GM12878 (cell line): ENCODE results near the gene GALR3. TPM values are rescaled to one million over a fixed set of nuclear protein-coding genes. Genes with fewer than 3 reads are reported as not detected.

Source experiments
- ATAC-seq: fragments of 200-7000 bp; cut with Tn5 transposase; 3 replicates; pipeline ENCODE4 v1.9.1; 2020; ENCODE audit warnings: mild to moderate bottlenecking, moderate library complexity
- BruUV-seq: library from RNA; stranded (reverse); fragments of 400-500 nt; replicated peaks from 2 replicates; lab custom pipeline; 2021; lab: Mats Ljungman, UMichigan
- CTCF ChIA-PET: fragments of 300-600 bp; sonication (Branson Sonifier 250); formaldehyde crosslinking; extraction: SDS; loops from one replicate; lab custom pipeline; 2021; ENCODE audit warnings: inconsistent platforms; lab: Yijun Ruan, JAX
- POLR2A ChIA-PET: fragments of 350-600 bp; formaldehyde crosslinking; extraction: SDS; loops from one replicate; lab custom pipeline; 2021; ENCODE audit warnings: inconsistent platforms; lab: Charles Lee
- RAD21 ChIA-PET: fragments of 300-600 bp; sonication (Branson Sonifier 250); formaldehyde crosslinking; loops from one replicate; lab custom pipeline; 2023; ENCODE audit warnings: antibody characterized with exemption; ENCODE audit not compliant: unreplicated experiment; lab: Charles Lee
- SMC1A ChIA-PET: fragments of 300-600 bp; sonication (Branson Sonifier 250); formaldehyde crosslinking; loops from one replicate; lab custom pipeline; 2023; ENCODE audit not compliant: unreplicated experiment, uncharacterized antibody; lab: Charles Lee
- DNase-seq: peaks from one replicate; pipeline ENCODE4 v3.0.0-alpha.2; 2011; ENCODE audit warnings: low read depth, low spot score
- FAIRE-seq: peaks from 3 replicates; lab custom pipeline; 2011; peaks lifted over from hg19 to GRCh38; lab: Jason Lieb, UNC
- H2AFZ ChIP-seq: 2 replicates; pipeline ENCODE4 v1.6.0; 2011; ENCODE audit warnings: low read depth, low read length, control low read depth; ENCODE audit not compliant: control insufficient read depth
- H3K27ac ChIP-seq: 2 replicates; pipeline ENCODE4 v1.5.1; 2011; ENCODE audit warnings: control low read depth; ENCODE audit not compliant: control insufficient read depth, insufficient read depth
- H3K27me3 ChIP-seq, 2 experiments: replicated peaks in 1 of 2; 2 replicates each; pipeline versions ENCODE4 v1.6.0 to v1.6.1; 2011; ENCODE audit warnings: low read length in 1 of 2; ENCODE audit not compliant: control insufficient read depth in 2 of 2, insufficient read depth in 2 of 2
- H3K36me3 ChIP-seq, 2 experiments: 2 replicates each; pipeline ENCODE4 v1.5.1; 2011; ENCODE audit warnings: low read length in 1 of 2; ENCODE audit not compliant: control insufficient read depth in 2 of 2, insufficient read depth in 2 of 2
- H3K4me1 ChIP-seq: 2 replicates; pipeline ENCODE4 v1.6.1; 2011; ENCODE audit warnings: mild to moderate bottlenecking, low read length, moderate library complexity, mixed read lengths; ENCODE audit not compliant: control insufficient read depth, insufficient read depth
- H3K4me2 ChIP-seq: 2 replicates; pipeline ENCODE4 v1.6.0; 2011; ENCODE audit warnings: control low read depth; ENCODE audit not compliant: control insufficient read depth, insufficient read depth
- H3K4me3 ChIP-seq: fragments of 200-600 bp; sonication (generic); 2 replicates; pipeline ENCODE4 v1.5.1; 2016
- H3K79me2 ChIP-seq: 2 replicates; pipeline ENCODE4 v1.6.0; 2011; ENCODE audit warnings: low read length; ENCODE audit not compliant: control insufficient read depth, insufficient read depth
- H3K9ac ChIP-seq: 2 replicates; pipeline ENCODE4 v1.8.0; 2011; ENCODE audit warnings: low read length, control low read depth, mixed read lengths; ENCODE audit not compliant: control insufficient read depth, insufficient read depth
- H3K9me3 ChIP-seq: replicated peaks from 3 replicates; pipeline ENCODE4 v1.5.1; 2011; ENCODE audit warnings: mild to moderate bottlenecking, low read length; ENCODE audit not compliant: control insufficient read depth, insufficient read depth
- H4K20me1 ChIP-seq: 2 replicates; pipeline ENCODE4 v1.6.0; 2011; ENCODE audit not compliant: control insufficient read depth, insufficient read depth
- BMI1 ChIP-seq: fragments of 450-650 bp; IDR thresholded peaks from 2 replicates; pipeline ENCODE4 v1.6.1; 2016; ENCODE audit warnings: mild to moderate bottlenecking, moderate library complexity, borderline replicate concordance
- CREM ChIP-seq: IDR thresholded peaks from 2 replicates; pipeline ENCODE4 v1.6.1; 2014; ENCODE audit warnings: antibody characterized with exemption, low read depth
- HDAC6 ChIP-seq: fragments of 200-600 bp; sonication (generic); IDR thresholded peaks from one replicate; pipeline ENCODE4 v1.8.0; 2017; ENCODE audit warnings: antibody characterized with exemption; ENCODE audit not compliant: unreplicated experiment
- JUNB ChIP-seq: IDR thresholded peaks from 2 replicates; pipeline ENCODE4 v1.6.1; 2016; ENCODE audit warnings: antibody characterized with exemption, mild to moderate bottlenecking
- PAX5 ChIP-seq: IDR thresholded peaks from 2 replicates; pipeline ENCODE4 v1.6.1; 2011; ENCODE audit warnings: low read depth, low read length, borderline replicate concordance
- RAD21 ChIP-seq: IDR thresholded peaks from 2 replicates; pipeline ENCODE4 v1.6.1; 2011; ENCODE audit warnings: mild to moderate bottlenecking, low read depth, low read length, moderate library complexity; ENCODE audit not compliant: insufficient read depth
- RB1 ChIP-seq: fragments of 450-650 bp; formaldehyde crosslinking; IDR thresholded peaks from 2 replicates; pipeline ENCODE4 v1.6.1; 2017; ENCODE audit warnings: mild to moderate bottlenecking, borderline replicate concordance
- RCOR1 ChIP-seq: conservative IDR thresholded peaks from 2 replicates; pipeline ENCODE4 v1.6.1; 2012; ENCODE audit warnings: low read depth, low read length, improper control_type of control experiment
- RELA ChIP-seq: fragments of 450-650 bp; IDR thresholded peaks from 2 replicates; pipeline ENCODE4 v1.8.0; 2014; ENCODE audit warnings: borderline replicate concordance; ENCODE audit not compliant: partially characterized antibody
- RUNX3 ChIP-seq: IDR thresholded peaks from 2 replicates; pipeline ENCODE4 v1.6.1; 2012; ENCODE audit warnings: low read length, inconsistent platforms
- SMAD1 ChIP-seq: fragments of 450-650 bp; IDR thresholded peaks from 2 replicates; pipeline ENCODE4 v1.6.1; 2018; ENCODE audit warnings: mild to moderate bottlenecking, low read depth; ENCODE audit not compliant: partially characterized antibody
- ZNF384 ChIP-seq: IDR thresholded peaks from 2 replicates; pipeline ENCODE4 v1.6.1; 2012; ENCODE audit warnings: low read depth, mild to moderate bottlenecking, low read length, improper control_type of control experiment, borderline replicate concordance
- WGBS: methylation state at CpG from one replicate; pipeline ENCODE4 v1.1.6; 2016; ENCODE audit warnings: low lambda C conversion rate; ENCODE audit not compliant: insufficient replicate concordance, insufficient coverage; ENCODE audit errors: missing lambda C conversion rate; 5-methylcytosine and 5-hydroxymethylcytosine counted together
- in situ Hi-C: fragments of 300-500 bp; cut with MboI; formaldehyde crosslinking; loops from 9 replicates; pipeline ENCODE4 v1.14.3; 2018; ENCODE audit warnings: mixed read lengths
- intact Hi-C: fragments of 100-400 bp; cut with micrococcal nuclease; formaldehyde crosslinking; loops from one replicate; pipeline ENCODE4 v1.14.2; 2022; ENCODE audit not compliant: unreplicated experiment
- polyA plus RNA-seq, 11 experiments: library from polyadenylated mRNA; depleted of rRNA in 4 of 11; unstranded in 6 of 11; stranded (reverse) in 5 of 11; fragments of >200 nt; fragmentation: Nextera tagmentation in 4 of 11; fragmentation: Illumina TruSeq in 1 of 11; extraction: Ambion mirVana in 4 of 11; extraction: Trizol in 1 of 11; gene quantifications; 1 replicate in 1 of 11; 2 replicates in 10 of 11; pipeline versions ENCODE4 v1.2.1 to v1.2.3, GENCODE V29; 2011 to 2016; ENCODE audit warnings: inconsistent platforms in 2 of 11, missing spikeins in 2 of 11, low read depth in 1 of 11
- total RNA-seq, 4 experiments: library from RNA; depleted of rRNA in 3 of 4; stranded (reverse); fragments of >200 nt in 3 of 4; fragmentation: Illumina TruSeq in 1 of 4; extraction: Trizol in 1 of 4; gene quantifications; 2 replicates each; pipeline versions ENCODE4 v1.2.1 to v1.2.3, GENCODE V29; 2013 to 2021
- TF ChIP-seq, protein P1 (sequence below): fragments of 450-650 bp; formaldehyde crosslinking; IDR thresholded peaks from 2 replicates; pipeline ENCODE4 v1.4.0; 2020; ENCODE audit warnings: mild to moderate bottlenecking, moderate library complexity
- TF ChIP-seq, protein P2 (sequence below): fragments of 450-650 bp; IDR thresholded peaks from 2 replicates; pipeline ENCODE4 v1.6.1; 2016; ENCODE audit warnings: mild to moderate bottlenecking
- TF ChIP-seq, protein P3 (sequence below): fragments of 450-650 bp; IDR thresholded peaks from 2 replicates; pipeline ENCODE4 v1.6.1; 2017; ENCODE audit warnings: low read depth, mild to moderate bottlenecking, moderate library complexity

The GALR3 gene
- total and polyA plus RNA-seq, 10 of the 15 experiments (the other 5 are each of a cell fraction or from before 2014, with no cell fraction given), result not detected

DNA sequence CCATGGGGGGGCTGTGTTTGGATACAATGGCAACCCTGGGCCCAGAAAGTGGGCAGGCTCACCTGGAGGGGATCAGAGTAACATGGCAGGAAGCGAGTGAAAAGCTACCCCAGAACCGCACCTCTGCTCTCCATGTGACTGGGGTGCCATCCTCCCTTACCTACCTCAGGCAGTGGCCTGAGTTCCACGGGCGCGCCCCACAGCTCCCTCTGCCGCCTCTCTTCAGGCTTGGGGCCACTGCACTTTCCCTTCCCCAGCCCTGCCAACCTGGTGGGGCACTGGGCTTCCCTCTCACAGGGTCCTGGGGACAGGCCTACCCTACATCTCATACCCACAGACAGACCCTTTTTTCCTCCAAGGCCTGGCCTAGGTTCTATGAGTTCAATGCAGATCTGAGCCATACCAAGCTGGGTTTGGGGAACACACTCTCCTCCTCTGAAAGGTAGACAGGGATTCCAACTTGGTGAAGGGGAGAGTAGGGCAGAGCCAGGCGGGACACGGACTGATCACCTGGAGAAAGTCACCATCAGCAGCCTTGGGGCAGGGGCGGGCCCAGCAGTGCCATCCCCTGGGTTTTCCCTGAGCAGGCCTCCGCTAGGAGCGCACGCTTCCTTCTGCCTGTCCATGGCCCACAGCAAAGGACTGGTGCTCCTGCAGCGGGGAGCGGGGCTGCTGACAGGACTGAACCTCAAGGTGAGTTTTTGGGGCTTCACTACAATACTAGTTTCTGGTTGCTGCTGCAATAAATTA lies 7.1 kb downstream of the GALR3 start:
- H3K27ac ChIP-seq, result no peak overlapping the region
- ATAC-seq, result no peak
- 90% methylated on average over 14 of the region's 14 CpGs for WGBS
- no peaks in the 10 kb centered on the region for H3K9me3 ChIP-seq
- BruUV-seq, result no TSS peak
- H2AFZ ChIP-seq, result no peak overlapping the region
- ChIA-PET SMC1A (no interaction called here), RAD21 (no interaction called here), CTCF (no interaction called here), POLR2A (no interaction called here)
- peaks cover 21 to 27% of the 10 kb centered on the region in 2 experiments; a peak in 3 of 4 replicates for H3K36me3 ChIP-seq
- no peak overlapping the region for H3K4me2 ChIP-seq
- DNase-seq, result no peak
- intact Hi-C loops (no loop called here), in situ Hi-C loops (no loop called here)
- H4K20me1 ChIP-seq, result no peaks in the 10 kb centered on the region
- H3K4me1 ChIP-seq, result no peaks in the 10 kb centered on the region
- no peak overlapping the region for H3K4me3 ChIP-seq
- H3K27me3 ChIP-seq, result no peaks in the 10 kb centered on the region
- no peaks in the 10 kb centered on the region for H3K79me2 ChIP-seq
- no peak overlapping the region for H3K9ac ChIP-seq
- FAIRE-seq, result no peak
- no peak for TF ChIP-seq JUNB
- TF ChIP-seq CREM, result no peak
- no peak for TF ChIP-seq RB1
- TF ChIP-seq SMAD1, result no peak
- TF ChIP-seq BMI1, result no peak
- TF ChIP-seq RCOR1, result no peak
- TF ChIP-seq PAX5, result no peak
- TF ChIP-seq, protein P1, sequence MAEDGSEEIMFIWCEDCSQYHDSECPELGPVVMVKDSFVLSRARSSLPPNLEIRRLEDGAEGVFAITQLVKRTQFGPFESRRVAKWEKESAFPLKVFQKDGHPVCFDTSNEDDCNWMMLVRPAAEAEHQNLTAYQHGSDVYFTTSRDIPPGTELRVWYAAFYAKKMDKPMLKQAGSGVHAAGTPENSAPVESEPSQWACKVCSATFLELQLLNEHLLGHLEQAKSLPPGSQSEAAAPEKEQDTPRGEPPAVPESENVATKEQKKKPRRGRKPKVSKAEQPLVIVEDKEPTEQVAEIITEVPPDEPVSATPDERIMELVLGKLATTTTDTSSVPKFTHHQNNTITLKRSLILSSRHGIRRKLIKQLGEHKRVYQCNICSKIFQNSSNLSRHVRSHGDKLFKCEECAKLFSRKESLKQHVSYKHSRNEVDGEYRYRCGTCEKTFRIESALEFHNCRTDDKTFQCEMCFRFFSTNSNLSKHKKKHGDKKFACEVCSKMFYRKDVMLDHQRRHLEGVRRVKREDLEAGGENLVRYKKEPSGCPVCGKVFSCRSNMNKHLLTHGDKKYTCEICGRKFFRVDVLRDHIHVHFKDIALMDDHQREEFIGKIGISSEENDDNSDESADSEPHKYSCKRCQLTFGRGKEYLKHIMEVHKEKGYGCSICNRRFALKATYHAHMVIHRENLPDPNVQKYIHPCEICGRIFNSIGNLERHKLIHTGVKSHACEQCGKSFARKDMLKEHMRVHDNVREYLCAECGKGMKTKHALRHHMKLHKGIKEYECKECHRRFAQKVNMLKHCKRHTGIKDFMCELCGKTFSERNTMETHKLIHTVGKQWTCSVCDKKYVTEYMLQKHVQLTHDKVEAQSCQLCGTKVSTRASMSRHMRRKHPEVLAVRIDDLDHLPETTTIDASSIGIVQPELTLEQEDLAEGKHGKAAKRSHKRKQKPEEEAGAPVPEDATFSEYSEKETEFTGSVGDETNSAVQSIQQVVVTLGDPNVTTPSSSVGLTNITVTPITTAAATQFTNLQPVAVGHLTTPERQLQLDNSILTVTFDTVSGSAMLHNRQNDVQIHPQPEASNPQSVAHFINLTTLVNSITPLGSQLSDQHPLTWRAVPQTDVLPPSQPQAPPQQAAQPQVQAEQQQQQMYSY (CRISPR knock-in tag), result no peak
- TF ChIP-seq, protein P2, sequence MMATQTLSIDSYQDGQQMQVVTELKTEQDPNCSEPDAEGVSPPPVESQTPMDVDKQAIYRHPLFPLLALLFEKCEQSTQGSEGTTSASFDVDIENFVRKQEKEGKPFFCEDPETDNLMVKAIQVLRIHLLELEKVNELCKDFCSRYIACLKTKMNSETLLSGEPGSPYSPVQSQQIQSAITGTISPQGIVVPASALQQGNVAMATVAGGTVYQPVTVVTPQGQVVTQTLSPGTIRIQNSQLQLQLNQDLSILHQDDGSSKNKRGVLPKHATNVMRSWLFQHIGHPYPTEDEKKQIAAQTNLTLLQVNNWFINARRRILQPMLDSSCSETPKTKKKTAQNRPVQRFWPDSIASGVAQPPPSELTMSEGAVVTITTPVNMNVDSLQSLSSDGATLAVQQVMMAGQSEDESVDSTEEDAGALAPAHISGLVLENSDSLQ, result no peak
- TF ChIP-seq RAD21, result no peak
- no peak for TF ChIP-seq RUNX3
- TF ChIP-seq RELA, result no peak
- TF ChIP-seq HDAC6, result no peak
- TF ChIP-seq ZNF384, result no peak
- TF ChIP-seq, protein P3, sequence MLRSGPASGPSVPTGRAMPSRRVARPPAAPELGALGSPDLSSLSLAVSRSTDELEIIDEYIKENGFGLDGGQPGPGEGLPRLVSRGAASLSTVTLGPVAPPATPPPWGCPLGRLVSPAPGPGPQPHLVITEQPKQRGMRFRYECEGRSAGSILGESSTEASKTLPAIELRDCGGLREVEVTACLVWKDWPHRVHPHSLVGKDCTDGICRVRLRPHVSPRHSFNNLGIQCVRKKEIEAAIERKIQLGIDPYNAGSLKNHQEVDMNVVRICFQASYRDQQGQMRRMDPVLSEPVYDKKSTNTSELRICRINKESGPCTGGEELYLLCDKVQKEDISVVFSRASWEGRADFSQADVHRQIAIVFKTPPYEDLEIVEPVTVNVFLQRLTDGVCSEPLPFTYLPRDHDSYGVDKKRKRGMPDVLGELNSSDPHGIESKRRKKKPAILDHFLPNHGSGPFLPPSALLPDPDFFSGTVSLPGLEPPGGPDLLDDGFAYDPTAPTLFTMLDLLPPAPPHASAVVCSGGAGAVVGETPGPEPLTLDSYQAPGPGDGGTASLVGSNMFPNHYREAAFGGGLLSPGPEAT, result no peak
